Smooth muscle cell (in vitro differentiated cells): ENCODE measurements around the gene MRPS27. TPM values are rescaled to one million over a fixed set of nuclear protein-coding genes. Genes with fewer than 3 reads are reported as not detected.

Experiments used
- DNase-seq: peaks from one replicate; lab custom pipeline; 2025; ENCODE audit not compliant: unreplicated experiment; lab: John Stamatoyannopoulos, UW
- H2AFZ ChIP-seq: fragments of 200-600 bp; sonication (generic); 2 replicates; pipeline ENCODE4 v1.6.0; 2016; ENCODE audit warnings: antibody characterized with exemption, low read depth, mild to moderate bottlenecking
- H3F3A ChIP-seq: fragments of 200-600 bp; sonication (generic); 2 replicates; pipeline ENCODE4 v1.6.0; 2017; ENCODE audit warnings: antibody characterized with exemption, low read depth
- H3K27ac ChIP-seq: fragments of 200-600 bp; sonication (generic); 2 replicates; pipeline ENCODE4 v1.5.1; 2016; ENCODE audit warnings: low read depth, mild to moderate bottlenecking
- H3K27me3 ChIP-seq: fragments of 200-600 bp; sonication (generic); 2 replicates; pipeline ENCODE4 v1.6.1; 2016; ENCODE audit warnings: low read depth, mild to moderate bottlenecking
- H3K36me3 ChIP-seq: fragments of 200-600 bp; sonication (generic); 2 replicates; pipeline ENCODE4 v1.5.1; 2016; ENCODE audit warnings: low read depth
- H3K4me1 ChIP-seq: fragments of 200-600 bp; sonication (generic); 2 replicates; pipeline ENCODE4 v1.5.1; 2016; ENCODE audit warnings: low read depth
- H3K4me2 ChIP-seq: fragments of 200-600 bp; sonication (generic); 2 replicates; pipeline ENCODE4 v1.6.0; 2016; ENCODE audit warnings: mild to moderate bottlenecking
- H3K4me3 ChIP-seq: fragments of 200-600 bp; sonication (generic); 2 replicates; pipeline ENCODE4 v1.5.1; 2016; ENCODE audit warnings: mild to moderate bottlenecking
- H3K79me2 ChIP-seq: fragments of 200-600 bp; sonication (generic); 2 replicates; pipeline ENCODE4 v1.6.0; 2016; ENCODE audit warnings: low read depth, mild to moderate bottlenecking
- H3K9ac ChIP-seq: fragments of 200-600 bp; sonication (generic); 2 replicates; pipeline ENCODE4 v1.6.0; 2016; ENCODE audit warnings: low read depth
- H3K9me3 ChIP-seq: fragments of 200-600 bp; sonication (generic); replicated peaks from 2 replicates; pipeline ENCODE4 v1.5.1; 2016; ENCODE audit warnings: low read depth
- H4K20me1 ChIP-seq: fragments of 200-600 bp; sonication (generic); 2 replicates; pipeline ENCODE4 v1.6.0; 2016; ENCODE audit warnings: low read depth
- CTCF ChIP-seq: fragments of 200-600 bp; sonication (generic); IDR thresholded peaks from 2 replicates; pipeline ENCODE4 v1.5.1; 2017; ENCODE audit warnings: borderline replicate concordance, mild to moderate bottlenecking, antibody characterized with exemption; ENCODE audit not compliant: insufficient read depth, poor library complexity, severe bottlenecking
- WGBS: methylation state at CpG from one replicate; pipeline ENCODE4 v1.1.7; 2016; ENCODE audit warnings: low lambda C conversion rate; 5-methylcytosine and 5-hydroxymethylcytosine counted together
- polyA plus RNA-seq: library from polyadenylated mRNA; unstranded; fragments of >200 nt; fragmentation: Nextera tagmentation; extraction: Ambion mirVana; gene quantifications from 2 replicates; pipeline ENCODE4 v1.2.1, GENCODE V29; 2016
- total RNA-seq: library from RNA; depleted of rRNA; stranded (reverse); fragments of >200 nt; gene quantifications from 2 replicates; pipeline ENCODE4 v1.2.3, GENCODE V29; 2014

Gene MRPS27
- total and polyA plus RNA-seq, 2 experiments from 2014 or later = 36.7 to 38.3 TPM

- Histone ChIP-seq H3K4me1 (peaks cover 6% of the 10 kb centered on the region), H3K9me3 (no peaks in the 10 kb centered on the region), H3K4me2 (peak overlapping the region; percentile 12), H3K36me3 (no peaks in the 10 kb centered on the region), H3K79me2 (no peaks in the 10 kb centered on the region), H3K27ac (peak overlapping the region; percentile 78), H3K27me3 (no peaks in the 10 kb centered on the region), H4K20me1 (no peaks in the 10 kb centered on the region), H3F3A (peaks cover 10% of the 10 kb centered on the region), H3K9ac (peak overlapping the region; percentile 26), H3K4me3 (no peak overlapping the region), H2AFZ (no peak overlapping the region)
- no peak for DNase-seq
- TF ChIP-seq CTCF = no peak
- WGBS = 94% methylated on average over 1 of the region's 1 CpG
These were observed 43.2 kb upstream of the MRPS27 start for GRCh38 chr5:72363166-72363802.

GRCh38 chr5:72359886-72360285 is 39.8 kb upstream of the MRPS27 start:
- H3K79me2 ChIP-seq = no peaks in the 10 kb centered on the region
- no peak for TF ChIP-seq CTCF
- 97% methylated on average over 1 of the region's 1 CpG for WGBS
- H3K36me3 ChIP-seq = no peaks in the 10 kb centered on the region
- DNase-seq = no peak
- no peak overlapping the region for H3K27ac ChIP-seq
- peaks cover 10% of the 10 kb centered on the region for H3F3A ChIP-seq
- no peak overlapping the region for H2AFZ ChIP-seq
- no peaks in the 10 kb centered on the region for H3K9me3 ChIP-seq
- H3K4me2 ChIP-seq = no peak overlapping the region
- no peak overlapping the region for H3K4me3 ChIP-seq
- peaks cover 6% of the 10 kb centered on the region for H3K4me1 ChIP-seq
- H4K20me1 ChIP-seq = no peaks in the 10 kb centered on the region
- no peak overlapping the region for H3K9ac ChIP-seq
- H3K27me3 ChIP-seq = no peaks in the 10 kb centered on the region

- H4K20me1 ChIP-seq = no peaks in the 10 kb centered on the region
- peaks cover 2% of the 10 kb centered on the region for H3F3A ChIP-seq
- H3K4me1 ChIP-seq = peaks cover 2% of the 10 kb centered on the region
- no peak overlapping the region for H3K9ac ChIP-seq
- H3K27ac ChIP-seq = no peak overlapping the region
- H2AFZ ChIP-seq = no peak overlapping the region
- H3K27me3 ChIP-seq = no peaks in the 10 kb centered on the region
- no peak for TF ChIP-seq CTCF
- H3K4me2 ChIP-seq = no peak overlapping the region
- no peak overlapping the region for H3K4me3 ChIP-seq
- H3K9me3 ChIP-seq = no peaks in the 10 kb centered on the region
- H3K79me2 ChIP-seq = no peaks in the 10 kb centered on the region
- no peak for DNase-seq
- no peaks in the 10 kb centered on the region for H3K36me3 ChIP-seq
These were observed 38.9 kb upstream of the MRPS27 start for GRCh38 chr5:72358925-72359324.

- no peak overlapping the region for H3K4me3 ChIP-seq
- H3F3A ChIP-seq = no peaks in the 10 kb centered on the region
- H3K27ac ChIP-seq = no peak overlapping the region
- H3K27me3 ChIP-seq = no peaks in the 10 kb centered on the region
- no peak overlapping the region for H3K9ac ChIP-seq
- H3K4me2 ChIP-seq = no peak overlapping the region
- no peak overlapping the region for H2AFZ ChIP-seq
- no peaks in the 10 kb centered on the region for H3K4me1 ChIP-seq
- no peaks in the 10 kb centered on the region for H3K9me3 ChIP-seq
- 83% methylated on average over 1 of the region's 1 CpG for WGBS
- H3K79me2 ChIP-seq = no peaks in the 10 kb centered on the region
- no peak for DNase-seq
- no peaks in the 10 kb centered on the region for H4K20me1 ChIP-seq
- H3K36me3 ChIP-seq = no peaks in the 10 kb centered on the region
- TF ChIP-seq CTCF = no peak
These were observed 36.3 kb upstream of the MRPS27 start for GRCh38 chr5:72356361-72356760.
